ENCODE results near the gene ATRNL1. TPM values are rescaled to one million over a fixed set of nuclear protein-coding genes. Genes with fewer than 3 reads are reported as not detected.
A peak's percentile ranks its signal among the peaks of the same experiment; 100 is the strongest.

Gene ATRNL1
- polyA plus RNA-seq, 1 of the 3 experiments (the other 2 are of a cell fraction), result 0.67 TPM

GRCh38 chr10:115818012-115818411, 724.8 kb downstream of the ATRNL1 start:
- no peak for DNase-seq
- no peaks in the 10 kb centered on the region for H3K79me2 ChIP-seq (ENCODE audit: insufficient read depth)
- no peaks in the 10 kb centered on the region for H3K36me3 ChIP-seq (replicated peaks in 1 of 2; ENCODE audit: control insufficient read depth in 1 of 2, insufficient read depth in 2 of 2, low read length in 1 of 2)
- H3K4me1 ChIP-seq (ENCODE audit: control insufficient read depth in 1 of 2, insufficient read depth in 2 of 2, low read depth in 1 of 2, low read length in 1 of 2), result no peaks in the 10 kb centered on the region
- no peaks in the 10 kb centered on the region for H3K9me3 ChIP-seq
- TF ChIP-seq IRF3 (IDR thresholded peaks at IDR 0.05; ENCODE audit: low read depth, low read length), result no peak
- TF ChIP-seq MEF2A (IDR thresholded peaks at IDR 0.05; ENCODE audit: borderline replicate concordance, low read depth), result no peak
- TF ChIP-seq FOXM1 (IDR thresholded peaks at IDR 0.05; ENCODE audit: low read depth), result no peak
- no peak overlapping the region for H3K9ac ChIP-seq
- H3K27ac ChIP-seq (ENCODE audit: low read depth in 2 of 2, low read length in 1 of 2), result no peak overlapping the region
- no peak overlapping the region for H2AFZ ChIP-seq (ENCODE audit: low read depth)
- ChIA-PET POLR2A (no interaction called here), CTCF (no interaction called here)
- H3K9me2 ChIP-seq, result no peaks in the 10 kb centered on the region; the same call in 1 of the 2 replicates
- H4K20me1 ChIP-seq (ENCODE audit: insufficient read depth), result no peaks in the 10 kb centered on the region
- peak overlapping the region in 1 of 2 experiments; percentile 12; a peak in 1 of 4 replicates for H3K4me3 ChIP-seq (ENCODE audit: low read depth in 2 of 2, low read length in 1 of 2)
- 18% methylated on average over 2 of the region's 2 CpGs for WGBS (ENCODE audit: low lambda C conversion rate)
- H3K4me2 ChIP-seq, result no peak overlapping the region
- no peaks in the 10 kb centered on the region for H3F3A ChIP-seq (replicated peaks; ENCODE audit: insufficient read depth)
- no peaks in the 10 kb centered on the region for H3K27me3 ChIP-seq (ENCODE audit: insufficient read depth)

- no peaks in the 10 kb centered on the region for H3K27me3 ChIP-seq (ENCODE audit: insufficient read depth)
- 62% methylated on average over 9 of the region's 9 CpGs for WGBS (ENCODE audit: low lambda C conversion rate)
- no peak overlapping the region for H3K27ac ChIP-seq (ENCODE audit: low read depth in 2 of 2, low read length in 1 of 2)
- no peaks in the 10 kb centered on the region for H3K36me3 ChIP-seq (replicated peaks in 1 of 2; ENCODE audit: control insufficient read depth in 1 of 2, insufficient read depth in 2 of 2, low read length in 1 of 2)
- TF ChIP-seq RXRA (IDR thresholded peaks at IDR 0.05; ENCODE audit: borderline replicate concordance, low read depth) (no peak), JUND (IDR thresholded peaks at IDR 0.05) (no peak), SIN3A (IDR thresholded peaks at IDR 0.05; ENCODE audit: borderline replicate concordance, low read depth, low read length) (no peak), CHD2 (IDR thresholded peaks at IDR 0.05; ENCODE audit: low read length, partially characterized antibody) (no peak), FOXJ3 (CRISPR knock-in tag; IDR thresholded peaks at IDR 0.05) (no peak), FOSL2 (IDR thresholded peaks at IDR 0.05; ENCODE audit: borderline replicate concordance, low read depth) (no peak), RCOR1 (IDR thresholded peaks at IDR 0.05; ENCODE audit: low read length) (no peak), TAF1 (IDR thresholded peaks at IDR 0.05; ENCODE audit: borderline replicate concordance, low read depth, low read length) (no peak)
- DNase-seq, result no peak
- no peaks in the 10 kb centered on the region for H3K79me2 ChIP-seq (ENCODE audit: insufficient read depth)
- no peaks in the 10 kb centered on the region for H3K9me2 ChIP-seq
- no peak overlapping the region for H2AFZ ChIP-seq (ENCODE audit: low read depth)
- no peak overlapping the region for H3K4me2 ChIP-seq
- H3F3A ChIP-seq (replicated peaks; ENCODE audit: insufficient read depth), result no peaks in the 10 kb centered on the region
- H4K20me1 ChIP-seq (ENCODE audit: insufficient read depth), result no peaks in the 10 kb centered on the region
- CTCF ChIA-PET, result interaction anchor here (1.1 kb wide), 1 partner anchor 26 kb away, joined by 4 read pairs; no protein-coding TSS in a partner anchor
- POLR2A ChIA-PET, result no interaction called here
- no peaks in the 10 kb centered on the region for H3K4me1 ChIP-seq (ENCODE audit: control insufficient read depth in 1 of 2, insufficient read depth in 2 of 2, low read depth in 1 of 2, low read length in 1 of 2)
- no peak overlapping the region for H3K4me3 ChIP-seq (ENCODE audit: low read depth in 2 of 2, low read length in 1 of 2)
- H3K9ac ChIP-seq, result no peak overlapping the region
- H3K9me3 ChIP-seq, result no peaks in the 10 kb centered on the region
Observed at GRCh38 chr10:115826396-115826795, 733.2 kb downstream of the ATRNL1 start.
